ENCODE results near the gene PCLAF.

The PCLAF gene

DNA sequence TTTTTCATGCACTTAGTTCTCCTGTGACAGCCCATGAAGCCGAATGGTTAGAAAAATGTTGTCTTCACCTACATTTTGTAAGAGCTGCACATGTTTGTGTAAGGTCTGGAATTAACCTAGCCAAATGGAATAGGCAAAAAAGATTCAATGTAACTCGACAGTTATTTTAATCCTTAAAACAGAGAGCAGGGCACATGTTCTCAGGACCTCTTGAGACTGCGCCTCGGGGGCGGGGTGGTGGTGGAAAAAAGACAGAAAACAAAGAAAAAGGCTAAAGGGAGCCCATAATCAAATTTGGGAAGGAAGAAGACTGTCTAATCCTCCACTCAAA, 24.6 kb downstream of the PCLAF start:
- no peak for TF ChIP-seq FOXM1 (IDR thresholded peaks at IDR 0.05; ENCODE audit: borderline replicate concordance, low read depth)
- no peak for TF ChIP-seq TCF12 (IDR thresholded peaks at IDR 0.05; ENCODE audit: low read depth)
- no peak for TF ChIP-seq RAD21 (IDR thresholded peaks at IDR 0.05; ENCODE audit: low read depth)
- no peak for TF ChIP-seq CREB1 (IDR thresholded peaks at IDR 0.05; ENCODE audit: low read depth)
- no peak for TF ChIP-seq ZBTB7A (IDR thresholded peaks at IDR 0.05; ENCODE audit: low read depth)
- TF ChIP-seq CEBPB (IDR thresholded peaks at IDR 0.05) = no peak
- no peak for TF ChIP-seq NFIC (IDR thresholded peaks at IDR 0.05)
- TF ChIP-seq, protein P1, sequence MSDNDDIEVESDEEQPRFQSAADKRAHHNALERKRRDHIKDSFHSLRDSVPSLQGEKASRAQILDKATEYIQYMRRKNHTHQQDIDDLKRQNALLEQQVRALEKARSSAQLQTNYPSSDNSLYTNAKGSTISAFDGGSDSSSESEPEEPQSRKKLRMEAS (IDR thresholded peaks at IDR 0.05) = no peak
- TF ChIP-seq TEAD4 (IDR thresholded peaks at IDR 0.05) = no peak
- TF ChIP-seq, protein P2, sequence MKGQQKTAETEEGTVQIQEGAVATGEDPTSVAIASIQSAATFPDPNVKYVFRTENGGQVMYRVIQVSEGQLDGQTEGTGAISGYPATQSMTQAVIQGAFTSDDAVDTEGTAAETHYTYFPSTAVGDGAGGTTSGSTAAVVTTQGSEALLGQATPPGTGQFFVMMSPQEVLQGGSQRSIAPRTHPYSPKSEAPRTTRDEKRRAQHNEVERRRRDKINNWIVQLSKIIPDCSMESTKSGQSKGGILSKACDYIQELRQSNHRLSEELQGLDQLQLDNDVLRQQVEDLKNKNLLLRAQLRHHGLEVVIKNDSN (IDR thresholded peaks at IDR 0.05) = no peak
- TF ChIP-seq YY1 (IDR thresholded peaks at IDR 0.05; ENCODE audit: low read depth) = no peak
- TF ChIP-seq TAF1 (IDR thresholded peaks at IDR 0.05; ENCODE audit: low read depth) = no peak
- TF ChIP-seq, protein P3, sequence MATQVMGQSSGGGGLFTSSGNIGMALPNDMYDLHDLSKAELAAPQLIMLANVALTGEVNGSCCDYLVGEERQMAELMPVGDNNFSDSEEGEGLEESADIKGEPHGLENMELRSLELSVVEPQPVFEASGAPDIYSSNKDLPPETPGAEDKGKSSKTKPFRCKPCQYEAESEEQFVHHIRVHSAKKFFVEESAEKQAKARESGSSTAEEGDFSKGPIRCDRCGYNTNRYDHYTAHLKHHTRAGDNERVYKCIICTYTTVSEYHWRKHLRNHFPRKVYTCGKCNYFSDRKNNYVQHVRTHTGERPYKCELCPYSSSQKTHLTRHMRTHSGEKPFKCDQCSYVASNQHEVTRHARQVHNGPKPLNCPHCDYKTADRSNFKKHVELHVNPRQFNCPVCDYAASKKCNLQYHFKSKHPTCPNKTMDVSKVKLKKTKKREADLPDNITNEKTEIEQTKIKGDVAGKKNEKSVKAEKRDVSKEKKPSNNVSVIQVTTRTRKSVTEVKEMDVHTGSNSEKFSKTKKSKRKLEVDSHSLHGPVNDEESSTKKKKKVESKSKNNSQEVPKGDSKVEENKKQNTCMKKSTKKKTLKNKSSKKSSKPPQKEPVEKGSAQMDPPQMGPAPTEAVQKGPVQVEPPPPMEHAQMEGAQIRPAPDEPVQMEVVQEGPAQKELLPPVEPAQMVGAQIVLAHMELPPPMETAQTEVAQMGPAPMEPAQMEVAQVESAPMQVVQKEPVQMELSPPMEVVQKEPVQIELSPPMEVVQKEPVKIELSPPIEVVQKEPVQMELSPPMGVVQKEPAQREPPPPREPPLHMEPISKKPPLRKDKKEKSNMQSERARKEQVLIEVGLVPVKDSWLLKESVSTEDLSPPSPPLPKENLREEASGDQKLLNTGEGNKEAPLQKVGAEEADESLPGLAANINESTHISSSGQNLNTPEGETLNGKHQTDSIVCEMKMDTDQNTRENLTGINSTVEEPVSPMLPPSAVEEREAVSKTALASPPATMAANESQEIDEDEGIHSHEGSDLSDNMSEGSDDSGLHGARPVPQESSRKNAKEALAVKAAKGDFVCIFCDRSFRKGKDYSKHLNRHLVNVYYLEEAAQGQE (IDR thresholded peaks at IDR 0.05; ENCODE audit: low read depth) = no peak
- no peak for TF ChIP-seq EGR1 (IDR thresholded peaks at IDR 0.05)
- no peak for TF ChIP-seq EP300 (IDR thresholded peaks at IDR 0.05; ENCODE audit: borderline replicate concordance)

DNA sequence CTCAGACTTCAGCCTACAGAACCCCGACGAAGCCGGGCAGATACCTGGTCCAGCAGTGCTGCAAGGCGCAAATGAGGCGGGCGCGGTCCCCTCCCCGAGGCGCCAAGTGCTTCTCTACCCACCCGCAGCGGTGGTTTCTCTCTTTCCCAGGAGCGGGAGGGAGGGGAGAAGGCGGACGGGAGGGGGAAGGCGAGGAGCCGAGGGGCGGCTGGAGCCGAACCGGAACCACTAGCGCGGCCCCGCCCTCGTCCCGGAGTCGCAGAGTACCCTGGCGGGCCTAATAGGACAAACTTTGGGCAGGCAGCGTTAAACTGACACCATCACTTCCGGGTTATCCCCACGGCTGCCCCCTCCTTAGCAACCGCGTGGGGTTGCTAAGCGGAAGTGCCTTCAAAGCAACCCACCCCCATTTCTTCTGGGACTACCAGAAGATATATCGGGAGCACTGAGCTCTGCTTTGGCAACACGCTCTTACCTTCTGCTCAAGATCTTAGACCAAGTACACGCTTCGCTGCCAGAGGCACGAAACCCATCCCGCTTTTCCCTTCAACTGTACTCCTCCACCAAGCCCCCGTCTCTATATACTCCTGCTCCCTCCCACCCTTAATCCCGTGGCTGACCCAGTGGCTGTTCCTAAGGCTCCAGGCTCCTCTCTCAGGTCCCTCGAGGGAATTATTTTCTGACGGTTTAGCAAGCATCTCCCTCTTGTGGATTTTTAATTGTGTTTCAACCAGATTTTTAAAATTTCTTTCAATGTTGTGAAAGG, 25.1 kb downstream of the PCLAF start, which contains the start of gene CSNK1G1:
TSS of gene CSNK1G1 (minus strand) at position 230 of the 766 bp plus-strand sequence. CDS start 55,674 bp downstream, outside the sequence.
- TF ChIP-seq, protein P1 (IDR thresholded peaks at IDR 0.05) = peak; percentile 18; the same call in 1 of the 2 replicates
- TF ChIP-seq, protein P2 (IDR thresholded peaks at IDR 0.05) = no peak
- TF ChIP-seq FOXM1 (IDR thresholded peaks at IDR 0.05; ENCODE audit: borderline replicate concordance, low read depth) (peak; percentile 36; the same call in 1 of the 2 replicates), TAF1 (IDR thresholded peaks at IDR 0.05; ENCODE audit: low read depth) (0 out of 2 replicates have a peak, but pooled peaks have one; percentile 16), CREB1 (IDR thresholded peaks at IDR 0.05; ENCODE audit: low read depth) (no peak; the same call in 1 of the 2 replicates), RAD21 (IDR thresholded peaks at IDR 0.05; ENCODE audit: low read depth) (peak; percentile 41), EGR1 (IDR thresholded peaks at IDR 0.05) (peak; percentile 63; the same call in 1 of the 2 replicates), EP300 (IDR thresholded peaks at IDR 0.05; ENCODE audit: borderline replicate concordance) (peak; percentile 26; the same call in 1 of the 2 replicates), CEBPB (IDR thresholded peaks at IDR 0.05) (no peak)
- TF ChIP-seq, protein P3 (IDR thresholded peaks at IDR 0.05; ENCODE audit: low read depth) = no peak

DNA sequence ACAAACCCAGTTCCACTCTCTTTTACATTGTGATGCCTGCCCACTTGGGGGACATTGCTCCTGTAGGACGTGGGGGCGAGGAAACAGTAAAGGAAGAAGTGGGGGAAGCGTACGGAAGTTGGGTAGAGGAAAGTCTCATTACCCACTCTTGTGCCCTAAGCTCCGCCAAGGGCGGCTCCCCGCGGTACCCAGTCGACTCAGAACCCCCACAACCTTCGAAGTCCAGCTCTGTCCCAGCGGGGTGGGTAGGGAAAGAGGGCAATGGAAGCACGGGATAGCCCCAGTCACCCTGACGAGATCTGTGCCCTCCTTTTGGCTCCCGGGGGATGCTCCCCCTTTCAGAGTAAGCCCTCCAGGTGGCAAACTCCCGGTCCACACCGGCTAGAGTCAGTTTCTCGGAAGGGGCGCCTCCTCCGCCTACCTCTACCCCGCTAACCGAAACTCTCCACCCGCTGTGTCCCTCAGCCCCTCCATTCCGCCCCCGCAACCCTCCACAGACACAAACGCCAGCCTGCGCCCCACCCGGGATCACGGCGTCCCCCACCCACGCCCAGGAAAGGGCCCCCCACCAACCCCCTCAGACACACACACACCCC, 25.8 kb downstream of the PCLAF start:
- TF ChIP-seq EGR1 (IDR thresholded peaks at IDR 0.05) = peak; percentile 47; the same call in 1 of the 2 replicates
- TF ChIP-seq TAF1 (IDR thresholded peaks at IDR 0.05; ENCODE audit: low read depth) = 0 out of 2 replicates have a peak, but pooled peaks have one; percentile 17
- TF ChIP-seq, protein P3 (IDR thresholded peaks at IDR 0.05; ENCODE audit: low read depth) = no peak

DNA sequence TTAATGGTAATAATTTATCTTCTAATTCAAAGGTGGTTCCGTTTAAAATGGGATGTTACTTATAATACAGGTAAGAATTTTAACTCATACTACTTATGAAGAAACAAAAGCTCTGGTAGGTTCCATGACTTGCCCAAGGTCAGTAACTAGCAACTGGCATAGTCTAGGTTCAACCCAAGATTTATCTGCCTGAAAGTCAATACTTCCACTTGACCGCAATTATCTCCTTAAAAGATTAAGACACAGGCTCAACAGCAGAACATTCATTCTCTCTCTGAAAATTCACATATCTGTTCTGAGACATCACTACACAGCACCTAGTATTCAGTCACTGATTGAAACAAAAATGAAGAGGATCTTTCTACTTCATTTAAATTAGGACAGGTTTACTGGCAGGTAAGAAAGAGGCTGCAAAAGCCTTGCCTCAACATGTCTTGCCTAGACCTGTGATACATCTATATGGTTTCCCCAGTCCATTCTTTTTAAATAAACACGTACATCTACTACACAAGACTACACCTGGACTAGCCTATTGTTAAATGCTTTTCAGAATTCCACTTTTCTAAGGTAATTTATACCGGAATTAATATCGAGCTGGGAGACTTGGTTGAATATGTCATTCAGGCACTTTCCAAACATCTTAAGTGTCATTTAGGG, 26.4 kb downstream of the PCLAF start:
- TF ChIP-seq, protein P1 (IDR thresholded peaks at IDR 0.05) = no peak
- no peak for TF ChIP-seq CEBPB (IDR thresholded peaks at IDR 0.05)
- no peak for TF ChIP-seq EP300 (IDR thresholded peaks at IDR 0.05; ENCODE audit: borderline replicate concordance)
- no peak for TF ChIP-seq TAF1 (IDR thresholded peaks at IDR 0.05; ENCODE audit: low read depth)
- no peak for TF ChIP-seq RAD21 (IDR thresholded peaks at IDR 0.05; ENCODE audit: low read depth)
- TF ChIP-seq, protein P2 (IDR thresholded peaks at IDR 0.05) = no peak
- TF ChIP-seq YY1 (IDR thresholded peaks at IDR 0.05; ENCODE audit: low read depth) = no peak
- TF ChIP-seq CREB1 (IDR thresholded peaks at IDR 0.05; ENCODE audit: low read depth) = no peak
- TF ChIP-seq, protein P3 (IDR thresholded peaks at IDR 0.05; ENCODE audit: low read depth) = no peak
- no peak for TF ChIP-seq TEAD4 (IDR thresholded peaks at IDR 0.05)
- no peak for TF ChIP-seq FOXM1 (IDR thresholded peaks at IDR 0.05; ENCODE audit: borderline replicate concordance, low read depth)
- TF ChIP-seq EGR1 (IDR thresholded peaks at IDR 0.05) = no peak

Measured in Ishikawa (cell line).